PFSK-1 (cell line): ENCODE results near the gene ERBB4.

ENCODE experiments used
- POLR2AphosphoS5 ChIP-seq: IDR thresholded peaks from 2 replicates; pipeline ENCODE4 v1.6.1; 2012; ENCODE audit warnings: low read depth, mild to moderate bottlenecking, control low read depth, low read length, moderate library complexity
- TAF1 ChIP-seq: IDR thresholded peaks from 2 replicates; pipeline ENCODE4 v1.6.1; 2012; ENCODE audit warnings: low read length, control low read depth, borderline replicate concordance; ENCODE audit not compliant: insufficient read depth
- TF ChIP-seq, protein P1 (sequence below), 2 experiments: IDR thresholded peaks; 2 replicates each; pipeline versions ENCODE4 v1.6.1 to v1.8.0; 2011 to 2012; ENCODE audit warnings: low read depth in 2 of 2, low read length in 2 of 2, control low read depth in 1 of 2, inconsistent platforms in 1 of 2, mild to moderate bottlenecking in 1 of 2, moderate library complexity in 1 of 2; ENCODE audit not compliant: insufficient read depth in 1 of 2

GRCh38 chr2:211879323-211879722 is 659.3 kb downstream of the ERBB4 start:
- TF ChIP-seq POLR2AphosphoS5 (no peak), TAF1 (no peak)
- TF ChIP-seq, protein P1, sequence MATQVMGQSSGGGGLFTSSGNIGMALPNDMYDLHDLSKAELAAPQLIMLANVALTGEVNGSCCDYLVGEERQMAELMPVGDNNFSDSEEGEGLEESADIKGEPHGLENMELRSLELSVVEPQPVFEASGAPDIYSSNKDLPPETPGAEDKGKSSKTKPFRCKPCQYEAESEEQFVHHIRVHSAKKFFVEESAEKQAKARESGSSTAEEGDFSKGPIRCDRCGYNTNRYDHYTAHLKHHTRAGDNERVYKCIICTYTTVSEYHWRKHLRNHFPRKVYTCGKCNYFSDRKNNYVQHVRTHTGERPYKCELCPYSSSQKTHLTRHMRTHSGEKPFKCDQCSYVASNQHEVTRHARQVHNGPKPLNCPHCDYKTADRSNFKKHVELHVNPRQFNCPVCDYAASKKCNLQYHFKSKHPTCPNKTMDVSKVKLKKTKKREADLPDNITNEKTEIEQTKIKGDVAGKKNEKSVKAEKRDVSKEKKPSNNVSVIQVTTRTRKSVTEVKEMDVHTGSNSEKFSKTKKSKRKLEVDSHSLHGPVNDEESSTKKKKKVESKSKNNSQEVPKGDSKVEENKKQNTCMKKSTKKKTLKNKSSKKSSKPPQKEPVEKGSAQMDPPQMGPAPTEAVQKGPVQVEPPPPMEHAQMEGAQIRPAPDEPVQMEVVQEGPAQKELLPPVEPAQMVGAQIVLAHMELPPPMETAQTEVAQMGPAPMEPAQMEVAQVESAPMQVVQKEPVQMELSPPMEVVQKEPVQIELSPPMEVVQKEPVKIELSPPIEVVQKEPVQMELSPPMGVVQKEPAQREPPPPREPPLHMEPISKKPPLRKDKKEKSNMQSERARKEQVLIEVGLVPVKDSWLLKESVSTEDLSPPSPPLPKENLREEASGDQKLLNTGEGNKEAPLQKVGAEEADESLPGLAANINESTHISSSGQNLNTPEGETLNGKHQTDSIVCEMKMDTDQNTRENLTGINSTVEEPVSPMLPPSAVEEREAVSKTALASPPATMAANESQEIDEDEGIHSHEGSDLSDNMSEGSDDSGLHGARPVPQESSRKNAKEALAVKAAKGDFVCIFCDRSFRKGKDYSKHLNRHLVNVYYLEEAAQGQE (IDR thresholded peaks at IDR 0.05; ENCODE audit: insufficient read depth in 1 of 2, low read depth in 2 of 2, low read length in 2 of 2): no peak
